BJ (cell line): ENCODE measurements around the gene OR5M8. TPM values are rescaled to one million over a fixed set of nuclear protein-coding genes. Genes with fewer than 3 reads are reported as not detected.

Experiments
- CTCF ChIA-PET: fragments of 350-600 bp; formaldehyde crosslinking; extraction: SDS; loops from one replicate; lab custom pipeline; 2021; ENCODE audit warnings: antibody characterized with exemption, inconsistent platforms; lab: Yijun Ruan, JAX
- POLR2A ChIA-PET: fragments of 300-600 bp; sonication (Branson Sonifier 250); formaldehyde crosslinking; extraction: SDS; loops from one replicate; lab custom pipeline; 2021; ENCODE audit warnings: antibody characterized with exemption; lab: Charles Lee
- DNase-seq: peaks from one replicate; pipeline ENCODE4 v3.0.0-alpha.2; 2011; ENCODE audit warnings: low read depth
- H3K27me3 ChIP-seq: 2 replicates; pipeline ENCODE4 v1.6.0; 2011; ENCODE audit warnings: low read length; ENCODE audit not compliant: control insufficient read depth, insufficient read depth
- H3K36me3 ChIP-seq: 2 replicates; pipeline ENCODE4 v1.5.1; 2011; ENCODE audit warnings: low read length; ENCODE audit not compliant: control insufficient read depth, insufficient read depth
- H3K4me3 ChIP-seq: 2 replicates; pipeline ENCODE4 v1.5.1; 2011; ENCODE audit warnings: low read depth, mild to moderate bottlenecking, control low read depth, low read length
- CTCF ChIP-seq: IDR thresholded peaks from 2 replicates; pipeline ENCODE4 v1.5.1; 2011; ENCODE audit warnings: low read depth, mild to moderate bottlenecking, control low read depth, inconsistent platforms, low read length, moderate library complexity; ENCODE audit not compliant: insufficient read depth
- polyA plus RNA-seq: library from polyadenylated mRNA; depleted of rRNA; stranded (reverse); fragments of >200 nt; gene quantifications from 2 replicates; pipeline ENCODE4 v1.2.3, GENCODE V29; 2011

The OR5M8 gene
- polyA plus RNA-seq, 1 experiment = not detected

- Histone ChIP-seq H3K27me3 (no peaks in the 10 kb centered on the region), H3K36me3 (no peaks in the 10 kb centered on the region), H3K4me3 (no peak overlapping the region)
- DNase-seq = no peak
- TF ChIP-seq CTCF = no peak
- CTCF ChIA-PET = no interaction called here
- POLR2A ChIA-PET = no interaction called here
Observed at GRCh38 chr11:56509439-56509838, 18.3 kb upstream of the OR5M8 start.

DNA sequence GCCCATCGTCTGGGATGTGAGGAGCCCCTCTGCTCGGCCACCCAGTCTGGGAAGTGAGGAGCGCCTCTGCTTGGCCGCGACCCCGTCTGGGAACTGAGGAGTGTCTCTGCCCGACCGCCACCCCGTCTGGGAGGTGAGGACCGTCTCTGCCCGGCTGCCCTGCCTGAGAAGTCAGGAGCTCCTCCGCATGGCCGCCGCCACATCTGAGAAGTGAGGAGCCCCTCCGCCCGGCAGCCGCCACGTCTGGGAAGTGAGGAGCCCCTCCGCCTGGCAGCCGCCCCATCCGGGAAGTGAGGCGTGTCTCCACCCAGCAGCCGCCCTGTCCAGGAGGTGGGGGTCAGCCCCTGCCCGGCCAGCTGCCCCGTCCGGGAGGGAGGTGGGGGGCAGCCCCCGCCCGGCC lies 5.8 kb upstream of the OR5M8 start:
- TF ChIP-seq CTCF = no peak
- ChIA-PET POLR2A (no interaction called here), CTCF (no interaction called here)
- no peak overlapping the region for H3K4me3 ChIP-seq
- no peak for DNase-seq
- H3K27me3 ChIP-seq = no peaks in the 10 kb centered on the region
- no peaks in the 10 kb centered on the region for H3K36me3 ChIP-seq

DNA sequence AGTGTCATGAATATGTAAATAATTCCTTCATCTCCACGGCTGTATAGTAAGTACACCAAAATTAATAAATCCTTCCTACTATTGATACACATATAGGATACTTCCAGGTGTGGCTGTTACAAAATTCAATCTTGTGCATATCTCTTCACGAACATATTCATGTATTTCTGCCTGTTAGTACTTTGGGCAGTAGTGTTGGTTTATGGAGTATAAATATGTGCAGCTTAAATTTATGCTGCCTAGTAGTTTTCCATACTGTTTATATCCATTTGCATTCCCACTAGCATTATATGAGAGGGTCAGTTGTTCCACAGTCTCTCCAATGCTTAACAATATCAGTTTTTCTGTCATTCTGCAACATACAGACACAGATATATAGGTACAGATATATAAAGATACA lies 3.9 kb upstream of the OR5M8 start:
- ChIA-PET CTCF (no interaction called here), POLR2A (no interaction called here)
- no peak for TF ChIP-seq CTCF
- no peaks in the 10 kb centered on the region for H3K36me3 ChIP-seq
- H3K27me3 ChIP-seq = no peaks in the 10 kb centered on the region
- DNase-seq = no peak
- no peak overlapping the region for H3K4me3 ChIP-seq

DNA sequence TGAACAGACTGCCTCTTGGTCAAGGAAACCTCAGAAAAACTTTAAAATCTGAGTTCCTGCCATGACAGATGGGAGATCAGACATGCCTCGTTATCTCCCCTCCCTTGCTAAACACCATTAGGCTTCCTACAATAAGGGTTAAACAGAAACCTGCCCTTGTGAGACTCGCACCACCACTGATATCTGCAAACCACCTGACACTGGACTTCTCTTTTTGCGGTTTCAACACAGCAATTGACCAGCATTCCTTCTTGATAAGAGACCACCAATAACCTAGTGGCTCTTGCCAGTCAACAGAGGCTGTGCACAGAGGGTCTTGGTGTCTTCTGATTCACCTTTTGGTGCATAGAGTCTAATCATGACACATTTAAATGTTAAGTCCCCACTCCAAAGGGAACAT lies 4.4 kb downstream of the OR5M8 start:
- Histone ChIP-seq H3K27me3 (no peaks in the 10 kb centered on the region), H3K4me3 (no peak overlapping the region), H3K36me3 (no peaks in the 10 kb centered on the region)
- CTCF ChIA-PET = no interaction called here
- no peak for TF ChIP-seq CTCF
- POLR2A ChIA-PET = no interaction called here
- no peak for DNase-seq

GRCh38 chr11:56474729-56475235 lies 16.4 kb downstream of the OR5M8 start:
- Histone ChIP-seq H3K27me3 (no peaks in the 10 kb centered on the region), H3K4me3 (no peak overlapping the region), H3K36me3 (no peaks in the 10 kb centered on the region)
- ChIA-PET POLR2A (no interaction called here), CTCF (no interaction called here)
- no peak for DNase-seq
- TF ChIP-seq CTCF = no peak
